ENCODE results near the gene TGOLN2. TPM values are rescaled to one million over a fixed set of nuclear protein-coding genes. Genes with fewer than 3 reads are reported as not detected.

The TGOLN2 gene
- total and polyA plus RNA-seq, 2 donors (not counting 3 experiments of a cell fraction or from before 2014, with no cell fraction given): 112 to 140 TPM

- ChIA-PET POLR2A (no interaction called here), CTCF (interaction anchor here (1.5 kb wide), 1 partner anchor 8 kb away, joined by 4 read pairs; no protein-coding TSS in a partner anchor)
- dilution Hi-C loops (cut with MboI; ENCODE audit: extremely low pct_ligation_motif_present, low sequenced_read_pairs): no loop called here
- TF ChIP-seq MYC (IDR thresholded peaks at IDR 0.05; ENCODE audit: low read depth, low read length) (no peak), MAX (IDR thresholded peaks at IDR 0.05; ENCODE audit: insufficient read depth, insufficient read length) (no peak), CTCF (IDR thresholded peaks at IDR 0.05; ENCODE audit: extremely low read depth in 1 of 2, insufficient read depth in 1 of 2, low read depth in 1 of 2, low read length in 2 of 2) (no peak), EZH2 (IDR thresholded peaks at IDR 0.05; ENCODE audit: borderline replicate concordance, low read depth, low read length, severe bottlenecking) (no peak), FOS (IDR thresholded peaks at IDR 0.05; ENCODE audit: borderline replicate concordance, insufficient read depth, low read length) (no peak), POLR2AphosphoS5 (IDR thresholded peaks at IDR 0.05; ENCODE audit: insufficient read depth, low read depth, low read length) (no peak), JUN (IDR thresholded peaks at IDR 0.05; ENCODE audit: borderline replicate concordance, insufficient read depth, insufficient read length, low read depth) (no peak), GATA2 (IDR thresholded peaks at IDR 0.05; ENCODE audit: insufficient read depth, insufficient read length, low read depth, low read length) (no peak), POLR2A (IDR thresholded peaks at IDR 0.05; ENCODE audit: low read depth, low read length) (no peak)
- Histone ChIP-seq H3K9me3 (replicated peaks; ENCODE audit: control insufficient read depth, insufficient read depth, low read length) (no peaks in the 10 kb centered on the region), H3K79me2 (ENCODE audit: control insufficient read depth, insufficient read depth, low read length) (peaks cover 14% of the 10 kb centered on the region), H3K36me3 (ENCODE audit: control insufficient read depth in 2 of 2, extremely low read depth in 1 of 2, insufficient read depth in 2 of 2, low read length in 2 of 2) (peaks cover 4% of the 10 kb centered on the region in 2 experiments), H3K27me3 (ENCODE audit: control insufficient read depth in 2 of 2, insufficient read depth in 2 of 2, low read length in 2 of 2) (no peaks in the 10 kb centered on the region), H3K4me1 (ENCODE audit: control insufficient read depth, extremely low read depth, insufficient read depth, low read length) (peaks cover 8% of the 10 kb centered on the region), H2AFZ (ENCODE audit: low read depth, low read length) (no peak overlapping the region), H3K27ac (ENCODE audit: insufficient read depth, low read depth, low read length) (no peak overlapping the region), H3K4me3 (replicated peaks in 1 of 3; ENCODE audit: insufficient read depth in 1 of 3, low read depth in 1 of 3, low read length in 3 of 3) (no peak overlapping the region), H3K9me1 (replicated peaks; ENCODE audit: control insufficient read depth, extremely low read depth, insufficient read depth, low read length) (no peaks in the 10 kb centered on the region), H3K4me2 (ENCODE audit: insufficient read depth, low read length) (no peak overlapping the region), H3K9ac (replicated peaks; ENCODE audit: extremely low read depth, insufficient read depth, low read length) (no peak overlapping the region), H4K20me1 (replicated peaks; ENCODE audit: control insufficient read depth, extremely low read depth, insufficient read depth, low read length) (no peaks in the 10 kb centered on the region)
- no peak for FAIRE-seq
- no TSS peak for BruUV-seq (replicated peaks)
- DNase-seq (ENCODE audit: low read depth, low spot score): no peak
- intact Hi-C loops (cut with micrococcal nuclease): no loop called here
These were observed 29.9 kb upstream of the TGOLN2 start for GRCh38 chr2:85357736-85358135.

All from endothelial cell of umbilical vein (primary cell).